ENCODE results near the gene COPA. TPM values are rescaled to one million over a fixed set of nuclear protein-coding genes. Genes with fewer than 3 reads are reported as not detected.
A peak's percentile ranks its signal among the peaks of the same experiment; 100 is the strongest.

COPA gene
- total RNA-seq, 1 donor from 2014 or later = 118 TPM

DNA sequence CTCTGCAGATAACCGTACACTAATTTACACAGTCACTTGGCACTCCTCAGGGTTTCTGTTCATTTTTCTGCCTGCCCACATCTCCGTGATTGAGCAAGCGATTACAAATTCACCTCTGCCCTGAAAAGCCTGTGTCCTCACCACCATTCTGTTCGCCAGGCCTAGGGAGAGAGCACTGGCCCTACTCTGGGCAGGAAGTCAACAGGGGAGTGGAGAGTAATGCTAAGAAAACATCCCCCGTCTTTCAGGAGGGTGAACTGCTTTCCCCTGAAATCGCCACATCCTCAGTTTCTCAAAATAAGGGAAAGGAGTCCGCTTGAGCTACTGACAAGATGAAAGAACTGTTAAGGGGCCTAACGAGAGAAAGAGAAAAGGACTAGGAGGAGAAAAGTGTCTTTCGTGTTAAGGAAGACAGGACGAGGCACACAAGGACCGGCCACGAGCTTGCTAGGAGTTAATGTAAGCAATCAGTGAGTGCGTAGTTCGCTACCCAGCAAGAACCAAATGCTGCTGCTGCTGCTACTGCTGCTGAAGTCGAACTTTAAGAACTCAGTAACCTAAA lies 58.7 kb downstream of the COPA start:
- intact Hi-C loops (cut with DNase I) = loop anchor here (2.0 kb wide), 1 partner anchor 22 kb away; the partner anchor contains the start of gene DCAF8
- DNase-seq (ENCODE audit: low spot score) = no peak

DNA sequence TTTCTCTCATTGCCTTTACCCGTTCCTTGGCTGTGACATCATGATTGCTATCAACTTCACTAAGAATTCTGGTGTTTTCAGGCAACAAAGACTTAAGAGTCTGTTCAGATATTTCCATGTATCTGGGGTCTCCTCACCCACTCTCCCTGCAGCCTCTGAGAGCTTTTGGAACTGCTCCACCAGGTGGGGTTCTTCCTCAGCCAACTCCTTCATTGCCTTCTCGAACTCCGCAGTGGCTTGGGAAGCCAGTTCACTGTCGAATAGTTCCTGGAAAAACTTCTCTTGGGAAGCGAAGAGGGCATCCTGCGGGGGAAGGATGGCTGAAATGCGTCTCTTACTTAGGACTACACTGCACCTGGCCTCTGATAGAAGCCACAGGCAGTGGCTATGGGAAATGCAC lies 60.2 kb downstream of the COPA start:
- intact Hi-C loops (cut with DNase I) = no loop called here
- no peak for DNase-seq (ENCODE audit: low spot score)

GRCh38 chr1:160277987-160278386 lies 65.1 kb downstream of the COPA start:
- intact Hi-C loops (cut with DNase I) = no loop called here
- DNase-seq (ENCODE audit: low spot score) = no peak

GRCh38 chr1:160277330-160277729 lies 65.7 kb downstream of the COPA start:
- intact Hi-C loops (cut with DNase I) = no loop called here
- no peak for DNase-seq (ENCODE audit: low spot score)

GRCh38 chr1:160271025-160271424 lies 72.0 kb downstream of the COPA start:
- intact Hi-C loops (cut with DNase I) = no loop called here
- no peak for DNase-seq (ENCODE audit: low spot score)

DNA sequence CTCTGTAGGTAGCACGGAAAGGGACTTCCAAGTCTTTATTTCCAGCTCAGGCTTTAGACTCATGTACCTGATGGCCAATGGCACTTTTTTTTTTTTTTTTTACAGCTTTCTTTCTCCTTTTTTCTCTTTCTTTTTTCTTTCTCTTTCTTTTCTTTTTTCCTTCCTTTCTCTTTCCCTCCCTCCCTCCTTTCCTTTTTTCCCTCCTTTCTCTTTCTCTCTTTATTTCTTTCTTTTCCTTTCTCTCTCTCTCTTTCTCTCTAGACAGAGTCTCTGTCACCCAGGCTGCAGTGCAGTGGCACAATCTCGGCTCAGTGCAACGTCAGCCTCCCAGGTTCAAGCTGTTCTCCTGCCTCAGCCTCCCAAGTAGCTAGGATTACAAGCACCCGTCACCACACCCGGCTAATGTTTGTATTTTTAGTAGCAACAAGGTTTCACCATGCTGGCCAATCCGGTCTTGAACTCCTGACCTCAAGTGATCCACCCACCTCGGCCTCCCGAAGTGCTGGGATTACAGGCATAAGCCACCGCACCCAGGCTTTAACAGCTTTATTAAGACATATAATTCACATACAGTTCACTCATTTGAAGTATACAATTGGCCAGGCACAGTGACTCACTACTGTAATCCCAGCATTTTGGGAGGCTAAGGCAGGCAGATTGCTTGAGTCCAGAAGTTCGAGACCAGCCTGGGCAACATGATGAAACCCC lies 75.6 kb downstream of the COPA start:
- intact Hi-C loops (cut with DNase I) = no loop called here
- DNase-seq (ENCODE audit: low spot score) = no peak

DNA sequence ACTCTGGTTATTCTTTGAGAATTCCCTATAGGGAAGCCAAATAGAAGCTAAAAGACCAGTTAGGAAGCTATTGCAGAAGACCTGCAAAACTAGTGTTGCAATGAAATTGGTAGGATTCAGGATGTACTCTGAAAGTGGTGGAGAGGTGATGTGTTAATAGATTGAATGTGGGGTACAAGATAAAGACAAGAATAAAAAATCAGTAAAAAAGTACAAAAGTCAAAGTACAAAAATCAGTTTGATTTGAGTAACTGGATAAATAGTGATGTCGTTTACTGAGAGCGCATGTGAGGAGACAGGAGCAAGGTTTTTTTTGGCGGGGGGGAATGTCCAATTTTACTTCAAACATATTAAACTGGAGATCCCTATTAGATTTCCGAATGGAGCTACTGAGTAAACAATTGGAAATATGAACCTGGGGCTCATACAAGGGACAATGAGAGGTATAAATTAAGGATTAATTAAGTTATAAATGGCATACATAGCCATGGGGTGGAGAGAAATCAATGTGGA lies 78.2 kb downstream of the COPA start:
- DNase-seq (ENCODE audit: low spot score) = no peak
- intact Hi-C loops (cut with DNase I) = no loop called here

DNA sequence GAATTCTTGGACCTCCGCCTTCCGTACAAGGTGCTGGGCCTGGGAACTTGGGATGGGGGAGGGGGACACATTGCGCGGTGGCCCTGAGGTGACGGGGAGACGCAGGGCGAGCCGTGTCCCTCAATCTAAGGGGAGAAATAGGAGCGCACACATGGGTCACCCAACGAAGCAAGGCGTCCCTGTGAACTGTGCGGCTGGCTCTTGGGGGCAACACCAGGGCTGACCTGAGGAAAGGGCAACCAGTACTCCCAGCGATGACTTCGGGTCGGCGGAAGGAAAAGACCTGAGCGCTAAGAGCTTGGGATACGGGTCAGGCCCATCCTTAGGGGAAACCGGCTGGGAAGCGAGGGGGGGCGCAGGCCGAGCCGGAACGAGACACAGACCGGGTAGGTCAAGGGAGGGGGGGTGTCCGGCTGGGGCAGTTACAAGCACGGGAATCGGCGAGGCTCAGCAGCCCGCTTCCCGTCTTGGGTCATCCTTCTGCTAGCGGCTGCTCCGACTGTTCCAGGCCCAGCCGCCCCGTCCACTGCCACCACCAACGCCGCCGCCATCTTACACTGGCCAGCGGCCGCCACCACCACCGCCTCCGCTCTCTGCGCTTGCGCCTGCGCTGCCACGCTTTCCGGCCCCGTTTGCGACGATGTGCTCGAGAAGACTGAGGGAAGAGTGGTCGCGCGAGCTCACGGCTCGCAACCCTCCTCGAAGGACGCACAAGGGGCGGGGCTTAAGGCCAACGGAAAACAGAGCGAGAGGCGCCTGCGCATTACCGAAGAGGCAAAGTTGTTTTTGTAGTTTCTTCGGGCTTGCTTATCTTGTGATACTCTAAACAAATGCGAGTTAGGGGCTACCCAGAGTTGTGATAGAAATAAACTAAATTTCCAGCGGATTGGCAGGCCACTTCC lies 80.9 kb downstream of the COPA start, which contains the start of gene DCAF8:
Gene DCAF8 (minus strand): TSS at position 657 of the 902 bp plus-strand sequence. CDS start 18,541 bp downstream, outside the sequence.
- DNase-seq (ENCODE audit: low spot score) = peak; percentile 99
- intact Hi-C loops (cut with DNase I) = loop anchor here (2.0 kb wide), 2 partner anchors 23 to 81 kb away; partner anchors contain the start of genes COPA, NCSTN and PEX19

GRCh38 chr1:160261556-160261892 lies 81.5 kb downstream of the COPA start:
- no peak for DNase-seq (ENCODE audit: low spot score)
- intact Hi-C loops (cut with DNase I) = no loop called here

GRCh38 chr1:160260406-160261382 lies 82.4 kb downstream of the COPA start:
- no peak for DNase-seq (ENCODE audit: low spot score)
- intact Hi-C loops (cut with DNase I) = no loop called here

GRCh38 chr1:160258177-160258798 lies 84.8 kb downstream of the COPA start:
- intact Hi-C loops (cut with DNase I) = no loop called here
- no peak for DNase-seq (ENCODE audit: low spot score)

DNA sequence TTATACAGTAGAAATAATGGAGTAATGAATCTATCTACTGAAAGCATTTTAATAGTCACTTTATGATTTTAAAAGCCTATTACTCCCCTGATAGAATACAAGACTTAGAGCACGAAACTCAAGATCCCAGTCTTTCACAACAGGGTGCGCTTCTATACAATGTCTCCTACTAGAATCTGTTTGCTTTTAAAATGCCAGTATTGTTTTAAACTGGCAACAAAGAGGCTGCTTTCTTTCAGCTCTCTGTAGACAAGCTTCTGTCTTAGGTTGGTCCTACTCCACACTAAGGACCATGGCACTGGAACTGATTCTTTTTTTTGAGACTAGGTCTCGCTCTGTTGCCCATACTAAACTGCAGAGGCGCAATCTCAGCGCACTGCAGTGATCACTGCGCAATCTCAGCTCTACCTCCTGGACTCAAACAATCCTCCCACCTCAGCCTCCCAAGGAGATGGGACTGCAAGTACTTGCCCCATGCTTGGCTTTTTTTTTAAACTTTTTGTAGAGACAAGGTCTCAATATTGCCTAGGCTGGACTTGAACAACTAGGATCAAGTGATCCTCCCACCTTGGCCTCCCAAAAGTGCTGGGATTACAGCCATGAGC lies 85.5 kb downstream of the COPA start:
- intact Hi-C loops (cut with DNase I) = no loop called here
- DNase-seq (ENCODE audit: low spot score) = no peak

DNA sequence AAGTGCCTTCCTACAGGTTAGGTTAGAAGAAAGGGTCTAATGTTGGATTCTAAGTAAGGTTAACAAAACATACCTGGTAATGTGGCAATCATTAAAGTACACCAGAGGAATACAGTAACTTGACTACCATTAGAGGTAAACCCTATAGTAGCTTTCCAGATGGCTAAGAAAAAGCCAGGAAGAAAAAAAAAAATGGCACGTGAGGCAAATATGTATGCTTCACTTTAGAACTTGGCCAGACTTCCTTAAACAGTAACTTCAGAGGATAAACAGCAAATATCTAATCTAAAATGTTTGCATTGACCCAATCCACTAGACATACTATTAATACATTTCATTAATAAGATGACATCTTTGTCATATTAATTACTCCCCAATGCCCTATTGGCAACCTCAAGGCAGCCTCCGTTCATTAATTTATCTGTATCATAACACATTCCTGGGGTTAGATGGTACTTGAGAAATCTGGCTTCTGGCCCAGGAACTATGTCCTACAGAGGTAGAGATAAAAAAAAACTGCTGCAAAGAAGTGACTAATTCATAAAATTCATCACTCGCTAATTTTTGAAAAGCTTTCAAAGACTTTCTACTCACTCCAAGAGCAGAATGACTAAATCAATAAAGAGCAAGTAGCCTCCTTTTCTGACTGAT lies 86.5 kb downstream of the COPA start:
- intact Hi-C loops (cut with DNase I) = no loop called here
- DNase-seq (ENCODE audit: low spot score) = no peak

- intact Hi-C loops (cut with DNase I) = no loop called here
- DNase-seq (ENCODE audit: low spot score) = no peak
Measured at GRCh38 chr1:160255781-160256300, 87.2 kb downstream of the COPA start.

GRCh38 chr1:160251687-160252526 lies 91.1 kb downstream of the COPA start:
- no peak for DNase-seq (ENCODE audit: low spot score)

DNA sequence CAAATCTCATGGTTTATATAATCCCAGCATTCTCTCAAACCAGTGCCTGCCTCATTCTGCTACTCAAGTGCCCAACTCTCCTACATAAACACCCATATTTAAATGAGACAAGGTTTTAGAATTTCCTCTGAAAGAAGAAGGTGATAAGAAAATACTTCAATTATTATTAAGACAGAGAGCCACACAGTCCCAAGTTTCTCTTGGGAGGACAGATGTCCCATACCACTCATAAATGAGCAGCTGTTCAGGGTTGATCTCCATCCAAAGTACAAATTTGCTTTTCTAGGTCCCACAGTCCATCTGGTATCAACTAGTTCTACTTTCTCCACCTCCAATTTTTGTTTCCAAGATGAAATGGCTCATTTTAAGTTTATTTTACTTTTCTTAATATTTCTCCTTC lies 92.0 kb downstream of the COPA start:
- intact Hi-C loops (cut with DNase I) = no loop called here
- no peak for DNase-seq (ENCODE audit: low spot score)

More at GRCh38 chr1:160251687-160252526, 91.1 kb downstream of the COPA start:
- intact Hi-C loops (cut with DNase I) = loop anchor here (2.0 kb wide), 1 partner anchor 59 kb away; no protein-coding TSS in a partner anchor

DNA sequence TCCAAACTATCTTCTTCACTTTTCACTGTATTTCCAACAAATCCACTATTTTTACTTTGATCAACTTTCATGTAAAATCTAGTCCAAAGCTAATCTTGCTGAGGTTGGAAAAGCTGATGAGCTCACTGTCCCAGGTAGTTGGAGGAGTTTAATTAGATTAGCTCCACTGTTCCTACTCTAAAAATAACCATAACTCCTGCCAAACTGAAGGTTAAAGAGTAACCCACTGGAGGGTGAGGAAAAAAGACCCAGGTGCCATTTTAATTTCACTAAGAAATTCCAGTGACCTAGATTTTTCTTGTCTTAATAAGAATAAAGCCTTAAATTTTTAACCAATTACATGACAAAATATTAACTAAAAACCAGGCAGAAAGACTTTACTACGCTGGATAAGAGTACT lies 96.0 kb downstream of the COPA start:
- intact Hi-C loops (cut with DNase I) = no loop called here
- DNase-seq (ENCODE audit: low spot score) = no peak

All from cardiac septum (tissue), 1 donor.